Neural progenitor cell (in vitro differentiated cells): Measurements from ENCODE around the gene PARD3B. TPM values are rescaled to one million over a fixed set of nuclear protein-coding genes. Genes with fewer than 3 reads are reported as not detected.
A peak's percentile ranks its signal among the peaks of the same experiment; 100 is the strongest.

Source experiments
- DNase-seq: peaks from one replicate; pipeline ENCODE4 v3.0.0-alpha.2; 2016; ENCODE audit warnings: low spot score
- H2AFZ ChIP-seq: fragments of 200-600 bp; sonication (generic); replicated peaks from 2 replicates; pipeline ENCODE4 v1.6.1; 2016; ENCODE audit warnings: antibody characterized with exemption
- H3F3A ChIP-seq: fragments of 200-600 bp; sonication (generic); 2 replicates; pipeline ENCODE4 v1.6.1; 2016; ENCODE audit warnings: antibody characterized with exemption, low read depth
- H3K27ac ChIP-seq: fragments of 200-600 bp; sonication (generic); 2 replicates; pipeline ENCODE4 v1.5.1; 2016; ENCODE audit warnings: mild to moderate bottlenecking
- H3K27me3 ChIP-seq: fragments of 200-600 bp; sonication (generic); 2 replicates; pipeline ENCODE4 v1.6.1; 2016; ENCODE audit warnings: mild to moderate bottlenecking, moderate library complexity
- H3K36me3 ChIP-seq: fragments of 200-600 bp; sonication (generic); 2 replicates; pipeline ENCODE4 v1.5.1; 2016
- H3K4me1 ChIP-seq: fragments of 200-600 bp; sonication (generic); 2 replicates; pipeline ENCODE4 v1.6.1; 2016; ENCODE audit warnings: mixed run types
- H3K4me2 ChIP-seq: fragments of 200-600 bp; sonication (generic); 2 replicates; pipeline ENCODE4 v1.6.1; 2016
- H3K4me3 ChIP-seq: fragments of 200-600 bp; sonication (generic); 2 replicates; pipeline ENCODE4 v1.5.1; 2016
- H3K79me2 ChIP-seq: fragments of 200-600 bp; sonication (generic); 2 replicates; pipeline ENCODE4 v1.6.1; 2016; ENCODE audit warnings: low read depth
- H3K9ac ChIP-seq: fragments of 200-600 bp; sonication (generic); 2 replicates; pipeline ENCODE4 v1.6.1; 2016
- H3K9me3 ChIP-seq: fragments of 200-600 bp; sonication (generic); 2 replicates; pipeline ENCODE4 v1.5.1; 2016; ENCODE audit warnings: low read depth
- H4K20me1 ChIP-seq: fragments of 200-600 bp; sonication (generic); 2 replicates; pipeline ENCODE4 v1.6.1; 2016; ENCODE audit warnings: low read depth
- H3K27ac Mint-ChIP-seq: 3 replicates; pipeline ENCODE4 v1.8.0; 2021; ENCODE audit warnings: mixed read lengths
- H3K27me3 Mint-ChIP-seq: 2 replicates; pipeline ENCODE4 v1.8.0; 2022; ENCODE audit warnings: low read depth, mild to moderate bottlenecking, inconsistent platforms, moderate library complexity, mixed read lengths; ENCODE audit not compliant: insufficient read depth
- H3K36me3 Mint-ChIP-seq: 3 replicates; pipeline ENCODE4 v1.8.0; 2021; ENCODE audit warnings: mixed read lengths
- H3K4me1 Mint-ChIP-seq: 3 replicates; pipeline ENCODE4 v1.8.0; 2021; ENCODE audit warnings: mixed read lengths
- H3K4me3 Mint-ChIP-seq: 3 replicates; pipeline ENCODE4 v1.8.0; 2021; ENCODE audit warnings: mild to moderate bottlenecking, moderate library complexity, mixed read lengths
- H3K9me3 Mint-ChIP-seq: 3 replicates; pipeline ENCODE4 v1.8.0; 2020; ENCODE audit warnings: mixed read lengths
- CTCF ChIP-seq: fragments of 200-600 bp; sonication (generic); IDR thresholded peaks from 2 replicates; pipeline ENCODE4 v1.5.1; 2017; ENCODE audit warnings: antibody characterized with exemption, mild to moderate bottlenecking
- EZH2 ChIP-seq: fragments of 200-600 bp; sonication (generic); IDR thresholded peaks from 2 replicates; pipeline ENCODE4 v1.6.1; 2017; ENCODE audit warnings: antibody characterized with exemption, mild to moderate bottlenecking, moderate library complexity
- EZH2phosphoT487 ChIP-seq: fragments of 200-600 bp; sonication (generic); IDR thresholded peaks from 2 replicates; pipeline ENCODE4 v1.6.1; 2017; ENCODE audit warnings: antibody characterized with exemption
- total RNA-seq: library from RNA; depleted of rRNA; stranded (reverse); fragments of >200 nt; gene quantifications from 2 replicates; pipeline ENCODE4 v1.2.3, GENCODE V29; 2015; ENCODE audit warnings: low replicate concordance

PARD3B gene
- total RNA-seq, 1 donor from 2014 or later = 8.4 TPM

- H3K4me1 ChIP-seq = peaks cover 9% of the 10 kb centered on the region
- Mint-ChIP-seq H3K36me3 (no peaks in the 10 kb centered on the region), H3K27ac (no peak overlapping the region), H3K9me3 (no peaks in the 10 kb centered on the region), H3K4me3 (no peak overlapping the region), H3K4me1 (peaks cover 15% of the 10 kb centered on the region), H3K27me3 (peaks cover 2% of the 10 kb centered on the region)
- no peaks in the 10 kb centered on the region for H3K79me2 ChIP-seq
- no peaks in the 10 kb centered on the region for H3K27me3 ChIP-seq
- H3K9me3 ChIP-seq = no peaks in the 10 kb centered on the region
- TF ChIP-seq EZH2phosphoT487 = no peak
- no peak for TF ChIP-seq CTCF
- no peak for TF ChIP-seq EZH2
- no peak overlapping the region for H3K9ac ChIP-seq
- no peak overlapping the region for H3K4me3 ChIP-seq
- no peaks in the 10 kb centered on the region for H3K36me3 ChIP-seq
- no peak overlapping the region for H3K4me2 ChIP-seq
- no peaks in the 10 kb centered on the region for H3F3A ChIP-seq
- no peak for DNase-seq
- H2AFZ ChIP-seq = no peak overlapping the region
- H4K20me1 ChIP-seq = no peaks in the 10 kb centered on the region
- no peak overlapping the region for H3K27ac ChIP-seq
Observed at GRCh38 chr2:204880928-204881327, 335.7 kb downstream of the PARD3B start.

GRCh38 chr2:204881655-204882054 is 336.4 kb downstream of the PARD3B start:
- no peak overlapping the region for H3K27ac Mint-ChIP-seq

GRCh38 chr2:204885747-204886146 is 340.5 kb downstream of the PARD3B start:
- Histone ChIP-seq H3K9ac (no peak overlapping the region), H3K4me1 (peaks cover 9% of the 10 kb centered on the region), H3K27ac (no peak overlapping the region), H4K20me1 (no peaks in the 10 kb centered on the region), H3K36me3 (no peaks in the 10 kb centered on the region), H3K79me2 (no peaks in the 10 kb centered on the region), H3K27me3 (no peaks in the 10 kb centered on the region), H3K9me3 (no peaks in the 10 kb centered on the region), H3K4me2 (no peak overlapping the region), H3K4me3 (no peak overlapping the region), H3F3A (no peaks in the 10 kb centered on the region), H2AFZ (no peak overlapping the region)
- H3K4me3 Mint-ChIP-seq = no peak overlapping the region
- H3K9me3 Mint-ChIP-seq = peaks cover 2% of the 10 kb centered on the region
- TF ChIP-seq EZH2phosphoT487 (no peak), EZH2 (no peak), CTCF (peak; percentile 58)
- H3K27ac Mint-ChIP-seq = no peak overlapping the region
- peaks cover 2% of the 10 kb centered on the region for H3K27me3 Mint-ChIP-seq
- H3K4me1 Mint-ChIP-seq = peaks cover 19% of the 10 kb centered on the region
- H3K36me3 Mint-ChIP-seq = no peaks in the 10 kb centered on the region
- DNase-seq = peak; percentile 49

More at GRCh38 chr2:204881655-204882054, 336.4 kb downstream of the PARD3B start:
- TF ChIP-seq EZH2phosphoT487 = no peak
- no peak for TF ChIP-seq EZH2
- no peak for TF ChIP-seq CTCF
- Mint-ChIP-seq H3K4me3 (no peak overlapping the region), H3K27me3 (peaks cover 2% of the 10 kb centered on the region), H3K4me1 (peaks cover 15% of the 10 kb centered on the region), H3K9me3 (no peaks in the 10 kb centered on the region), H3K36me3 (no peaks in the 10 kb centered on the region)
- Histone ChIP-seq H3K9me3 (no peaks in the 10 kb centered on the region), H3K9ac (no peak overlapping the region), H3K4me1 (peaks cover 9% of the 10 kb centered on the region), H3K4me2 (no peak overlapping the region), H2AFZ (no peak overlapping the region), H3F3A (no peaks in the 10 kb centered on the region), H3K27ac (no peak overlapping the region), H3K79me2 (no peaks in the 10 kb centered on the region), H4K20me1 (no peaks in the 10 kb centered on the region), H3K27me3 (no peaks in the 10 kb centered on the region), H3K36me3 (no peaks in the 10 kb centered on the region), H3K4me3 (no peak overlapping the region)
- DNase-seq = no peak

- peaks cover 2% of the 10 kb centered on the region for H3K27me3 Mint-ChIP-seq
- H2AFZ ChIP-seq = no peak overlapping the region
- no peaks in the 10 kb centered on the region for H3K27me3 ChIP-seq
- H3K4me1 ChIP-seq = peaks cover 9% of the 10 kb centered on the region
- no peak for TF ChIP-seq EZH2phosphoT487
- no peak for TF ChIP-seq CTCF
- no peak for TF ChIP-seq EZH2
- H3K4me2 ChIP-seq = no peak overlapping the region
- no peaks in the 10 kb centered on the region for H3K36me3 ChIP-seq
- no peaks in the 10 kb centered on the region for H3K79me2 ChIP-seq
- no peak overlapping the region for H3K27ac Mint-ChIP-seq
- H3K36me3 Mint-ChIP-seq = no peaks in the 10 kb centered on the region
- H3F3A ChIP-seq = no peaks in the 10 kb centered on the region
- no peak overlapping the region for H3K27ac ChIP-seq
- peaks cover 10% of the 10 kb centered on the region for H3K4me1 Mint-ChIP-seq
- peaks cover 2% of the 10 kb centered on the region for H3K9me3 Mint-ChIP-seq
- H3K4me3 ChIP-seq = no peak overlapping the region
- no peak overlapping the region for H3K4me3 Mint-ChIP-seq
- no peaks in the 10 kb centered on the region for H3K9me3 ChIP-seq
- DNase-seq = no peak
- no peaks in the 10 kb centered on the region for H4K20me1 ChIP-seq
- no peak overlapping the region for H3K9ac ChIP-seq
Observed at GRCh38 chr2:204886713-204887112, 341.4 kb downstream of the PARD3B start.
